K562 (cell line): Measurements from ENCODE around the gene SPAG16. TPM values are rescaled to one million over a fixed set of nuclear protein-coding genes. Genes with fewer than 3 reads are reported as not detected.

Experiments used
- ATAC-seq: fragments of 200-7000 bp; cut with Tn5 transposase; 3 replicates; pipeline ENCODE4 v1.9.1; 2020; ENCODE audit warnings: moderate library complexity
- BruUV-seq: library from RNA; stranded (reverse); fragments of 400-500 nt; replicated peaks from 2 replicates; lab custom pipeline; 2021; lab: Mats Ljungman, UMichigan
- CTCF ChIA-PET: fragments of 300-600 bp; formaldehyde crosslinking; extraction: SDS; loops from one replicate; lab custom pipeline; 2021; ENCODE audit warnings: low intra/inter-chr PET ratio; lab: Yijun Ruan, JAX
- POLR2A ChIA-PET: fragments of 300-600, 350-650 bp; sonication (Branson Sonifier 250); formaldehyde crosslinking; extraction: SDS; loops from one replicate; lab custom pipeline; 2021; ENCODE audit warnings: antibody characterized with exemption, inconsistent platforms; lab: Yijun Ruan, JAX
- DNase-seq, 4 experiments: peaks; one replicate each; pipeline versions ENCODE4 v3.0.0 to v3.0.0-alpha.2; 2011 to 2018; ENCODE audit warnings: low spot score in 3 of 4, mixed read lengths in 3 of 4; ENCODE audit errors: extremely low read depth in 1 of 4
- FAIRE-seq: peaks from 2 replicates; lab custom pipeline; 2011; peaks lifted over from hg19 to GRCh38; lab: Jason Lieb, UNC
- H2AFZ ChIP-seq: 2 replicates; pipeline ENCODE4 v1.6.0; 2011; ENCODE audit warnings: low read depth, low read length, control low read depth, inconsistent platforms
- H3K27ac ChIP-seq: fragments of 200-600 bp; 3 replicates; pipeline ENCODE4 v1.8.0; 2011; ENCODE audit warnings: low read depth, mild to moderate bottlenecking, control low read depth, inconsistent platforms, low read length, moderate library complexity, mixed read lengths; ENCODE audit errors: extremely low read depth
- H3K27me3 ChIP-seq, 2 experiments: fragments of 300-600 bp in 1 of 2; 2 replicates in 1 of 2; 3 replicates in 1 of 2; pipeline versions ENCODE4 v1.6.0 to v1.8.0; 2011; ENCODE audit warnings: inconsistent platforms in 2 of 2, low read length in 2 of 2, mild to moderate bottlenecking in 1 of 2, mixed read lengths in 1 of 2, moderate library complexity in 1 of 2; ENCODE audit not compliant: control insufficient read depth in 2 of 2, insufficient read depth in 2 of 2
- H3K36me3 ChIP-seq: fragments of 300-600 bp; 3 replicates; pipeline ENCODE4 v1.8.0; 2011; ENCODE audit warnings: mild to moderate bottlenecking, low read length, inconsistent platforms; ENCODE audit not compliant: control insufficient read depth, insufficient read depth
- H3K4me1 ChIP-seq, 2 experiments: fragments of 200-600 bp in 1 of 2; replicated peaks in 1 of 2; 2 replicates in 1 of 2; 3 replicates in 1 of 2; pipeline versions ENCODE4 v1.5.1 to v1.8.0; 2011; ENCODE audit warnings: inconsistent platforms in 2 of 2, low read length in 2 of 2, mild to moderate bottlenecking in 1 of 2, mixed read lengths in 1 of 2, moderate library complexity in 1 of 2; ENCODE audit not compliant: control insufficient read depth in 2 of 2, insufficient read depth in 2 of 2
- H3K4me2 ChIP-seq: 2 replicates; pipeline ENCODE4 v1.6.1; 2011; ENCODE audit warnings: low read length, control low read depth, inconsistent platforms, mixed read lengths; ENCODE audit not compliant: insufficient read depth
- H3K4me3 ChIP-seq: fragments of 200-600 bp; sonication (generic), shearing (Covaris generic); 2 replicates; pipeline ENCODE4 v1.5.1; 2016; ENCODE audit warnings: control low read depth, inconsistent platforms
- H3K79me2 ChIP-seq: fragments of 200-600 bp; 3 replicates; pipeline ENCODE4 v1.8.0; 2011; ENCODE audit warnings: low read length, inconsistent platforms; ENCODE audit not compliant: control insufficient read depth, insufficient read depth
- H3K9ac ChIP-seq, 2 experiments: 2 replicates each; pipeline versions ENCODE4 v1.6.0 to v1.6.1; 2011; ENCODE audit warnings: low read depth in 2 of 2, low read length in 2 of 2, control low read depth in 1 of 2, inconsistent platforms in 1 of 2, mild to moderate bottlenecking in 1 of 2, mixed read lengths in 1 of 2; ENCODE audit not compliant: insufficient read depth in 1 of 2
- H3K9me1 ChIP-seq: one replicate; pipeline ENCODE4 v1.6.0; 2011; ENCODE audit warnings: inconsistent platforms, mild to moderate bottlenecking, low read length, moderate library complexity; ENCODE audit not compliant: control insufficient read depth, insufficient read depth
- H3K9me3 ChIP-seq: replicated peaks from 2 replicates; pipeline ENCODE4 v1.5.1; 2011; ENCODE audit warnings: low read depth, low read length, inconsistent platforms; ENCODE audit not compliant: control insufficient read depth, insufficient read depth
- H4K20me1 ChIP-seq: replicated peaks from 2 replicates; pipeline ENCODE4 v1.6.1; 2011; ENCODE audit warnings: low read length, inconsistent platforms, mixed read lengths; ENCODE audit not compliant: control insufficient read depth, insufficient read depth
- CBFA2T3 ChIP-seq: fragments of 450-650 bp; IDR thresholded peaks from 2 replicates; pipeline ENCODE4 v1.6.1; 2017
- CTBP1 ChIP-seq: fragments of 450-650 bp; IDR thresholded peaks from 2 replicates; pipeline ENCODE4 v1.6.1; 2016; ENCODE audit warnings: borderline replicate concordance
- ELF1 ChIP-seq: fragments of 200-800 bp; sonication (Bioruptor generic); IDR thresholded peaks from 2 replicates; pipeline ENCODE4 v1.6.1; 2016; ENCODE audit warnings: missing genetic modification characterization, missing compliant biosample characterization
- ILF3 ChIP-seq: fragments of 450-650 bp; IDR thresholded peaks from 2 replicates; pipeline ENCODE4 v1.6.1; 2018; ENCODE audit warnings: antibody characterized with exemption, mild to moderate bottlenecking, moderate library complexity, borderline replicate concordance
- KLF10 ChIP-seq: fragments of 250-450 bp; sonication (Bioruptor Pico); IDR thresholded peaks from 2 replicates; pipeline ENCODE4 v1.6.1; 2021; ENCODE audit warnings: matching md5 sums
- PHB ChIP-seq: fragments of 250-450 bp; sonication (Bioruptor Pico); IDR thresholded peaks from 2 replicates; pipeline ENCODE4 v1.5.0; 2021
- POLR2G ChIP-seq: fragments of 200-400 bp; formaldehyde crosslinking; IDR thresholded peaks from 2 replicates; pipeline ENCODE4 v1.6.1; 2017; ENCODE audit warnings: low read depth, mild to moderate bottlenecking, antibody characterized with exemption, low read length, moderate library complexity
- RBM15 ChIP-seq: fragments of 200-400 bp; formaldehyde crosslinking; IDR thresholded peaks from 2 replicates; pipeline ENCODE4 v1.6.1; 2018; ENCODE audit warnings: mild to moderate bottlenecking, low read length, moderate library complexity; ENCODE audit not compliant: insufficient read depth
- RFX1 ChIP-seq: fragments of 450-650 bp; IDR thresholded peaks from 2 replicates; pipeline ENCODE4 v1.6.1; 2016; ENCODE audit warnings: mild to moderate bottlenecking, moderate library complexity
- SMARCA5 ChIP-seq: fragments of 450-650 bp; IDR thresholded peaks from 2 replicates; pipeline ENCODE4 v1.6.1; 2016
- STAG1 ChIP-seq: sonication (generic); formaldehyde crosslinking; IDR thresholded peaks from 2 replicates; pipeline ENCODE4 v1.5.0; 2020; ENCODE audit warnings: missing genetic modification reagents, borderline replicate concordance
- ZNF507 ChIP-seq: conservative IDR thresholded peaks from 2 replicates; pipeline ENCODE4 v1.6.1; 2017; ENCODE audit warnings: missing genetic modification characterization, missing compliant biosample characterization
- WGBS: fragments of 100-300 bp; shearing (Covaris generic); methylation state at CpG from one replicate; pipeline ENCODE4 v1.1.6; 2016; ENCODE audit warnings: low coverage, mixed read lengths; ENCODE audit not compliant: insufficient coverage; ENCODE audit errors: missing lambda C conversion rate; 5-methylcytosine and 5-hydroxymethylcytosine counted together
- in situ Hi-C: fragments of 300-500 bp; cut with MboI; formaldehyde crosslinking; loops from 4 replicates; pipeline ENCODE4 v1.15.0; 2018; ENCODE audit warnings: inconsistent platforms, mixed read lengths
- intact Hi-C: fragments of 100-400 bp; cut with micrococcal nuclease; formaldehyde crosslinking; loops from 2 replicates; pipeline ENCODE4 v1.14.2; 2022
- polyA plus RNA-seq, 8 experiments: library from polyadenylated mRNA; depleted of rRNA in 4 of 8; stranded (reverse) in 5 of 8; unstranded in 3 of 8; fragments of >200 nt; fragmentation: Nextera tagmentation in 2 of 8; fragmentation: Illumina TruSeq in 1 of 8; extraction: Ambion mirVana in 2 of 8; extraction: Trizol in 1 of 8; gene quantifications; 2 replicates each; pipeline versions ENCODE4 v1.2.1 to v1.2.3, GENCODE V29; 2011 to 2014; ENCODE audit warnings: inconsistent platforms in 1 of 8, missing spikeins in 1 of 8
- total RNA-seq, 7 experiments: library from RNA; depleted of rRNA in 6 of 7; stranded (reverse); fragments of >200 nt in 6 of 7; fragmentation: Illumina TruSeq in 2 of 7; extraction: Trizol in 2 of 7; gene quantifications; 2 replicates each; pipeline versions ENCODE4 v1.2.1 to v1.2.3, GENCODE V29; 2011 to 2021; ENCODE audit warnings: low replicate concordance in 1 of 7
- TF ChIP-seq, protein P1 (sequence below), 2 experiments: fragments of 450-650 bp in 1 of 2; IDR thresholded peaks; 2 replicates each; pipeline ENCODE4 v1.6.1; 2011 to 2017; ENCODE audit warnings: low read depth in 2 of 2, antibody characterized with exemption in 1 of 2, borderline replicate concordance in 1 of 2, low read length in 1 of 2, mild to moderate bottlenecking in 1 of 2, mixed read lengths in 1 of 2; ENCODE audit not compliant: control insufficient read depth in 1 of 2
- TF ChIP-seq, protein P2 (sequence below): fragments of 250-450 bp; sonication (Bioruptor Pico); IDR thresholded peaks from 2 replicates; pipeline ENCODE4 v1.5.0; 2022; ENCODE audit warnings: mild to moderate bottlenecking

SPAG16 gene
- total and polyA plus RNA-seq, 9 of the 15 experiments (the other 6 are each of a cell fraction or from before 2014, with no cell fraction given) = 0.98 to 5.9 (median 3.5) TPM

- TF ChIP-seq SMARCA5 (no peak), ILF3 (no peak), KLF10 (CRISPR knock-in tag) (no peak)
Measured at GRCh38 chr2:213669657-213670056, 385.4 kb downstream of the SPAG16 start (continued).

GRCh38 chr2:213678437-213679218 lies 394.4 kb downstream of the SPAG16 start:
- TF ChIP-seq POLR2G = no peak
- no peak for TF ChIP-seq CTBP1
- TF ChIP-seq RBM15 = no peak
- TF ChIP-seq, protein P1, sequence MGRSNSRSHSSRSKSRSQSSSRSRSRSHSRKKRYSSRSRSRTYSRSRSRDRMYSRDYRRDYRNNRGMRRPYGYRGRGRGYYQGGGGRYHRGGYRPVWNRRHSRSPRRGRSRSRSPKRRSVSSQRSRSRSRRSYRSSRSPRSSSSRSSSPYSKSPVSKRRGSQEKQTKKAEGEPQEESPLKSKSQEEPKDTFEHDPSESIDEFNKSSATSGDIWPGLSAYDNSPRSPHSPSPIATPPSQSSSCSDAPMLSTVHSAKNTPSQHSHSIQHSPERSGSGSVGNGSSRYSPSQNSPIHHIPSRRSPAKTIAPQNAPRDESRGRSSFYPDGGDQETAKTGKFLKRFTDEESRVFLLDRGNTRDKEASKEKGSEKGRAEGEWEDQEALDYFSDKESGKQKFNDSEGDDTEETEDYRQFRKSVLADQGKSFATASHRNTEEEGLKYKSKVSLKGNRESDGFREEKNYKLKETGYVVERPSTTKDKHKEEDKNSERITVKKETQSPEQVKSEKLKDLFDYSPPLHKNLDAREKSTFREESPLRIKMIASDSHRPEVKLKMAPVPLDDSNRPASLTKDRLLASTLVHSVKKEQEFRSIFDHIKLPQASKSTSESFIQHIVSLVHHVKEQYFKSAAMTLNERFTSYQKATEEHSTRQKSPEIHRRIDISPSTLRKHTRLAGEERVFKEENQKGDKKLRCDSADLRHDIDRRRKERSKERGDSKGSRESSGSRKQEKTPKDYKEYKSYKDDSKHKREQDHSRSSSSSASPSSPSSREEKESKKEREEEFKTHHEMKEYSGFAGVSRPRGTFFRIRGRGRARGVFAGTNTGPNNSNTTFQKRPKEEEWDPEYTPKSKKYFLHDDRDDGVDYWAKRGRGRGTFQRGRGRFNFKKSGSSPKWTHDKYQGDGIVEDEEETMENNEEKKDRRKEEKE (IDR thresholded peaks at IDR 0.05; ENCODE audit: borderline replicate concordance in 1 of 2, control insufficient read depth in 1 of 2, low read depth in 2 of 2, low read length in 1 of 2) = no peak
- TF ChIP-seq PHB = no peak
- no peak for TF ChIP-seq RFX1
- TF ChIP-seq ELF1 (tag) = no peak
- TF ChIP-seq, protein P2, sequence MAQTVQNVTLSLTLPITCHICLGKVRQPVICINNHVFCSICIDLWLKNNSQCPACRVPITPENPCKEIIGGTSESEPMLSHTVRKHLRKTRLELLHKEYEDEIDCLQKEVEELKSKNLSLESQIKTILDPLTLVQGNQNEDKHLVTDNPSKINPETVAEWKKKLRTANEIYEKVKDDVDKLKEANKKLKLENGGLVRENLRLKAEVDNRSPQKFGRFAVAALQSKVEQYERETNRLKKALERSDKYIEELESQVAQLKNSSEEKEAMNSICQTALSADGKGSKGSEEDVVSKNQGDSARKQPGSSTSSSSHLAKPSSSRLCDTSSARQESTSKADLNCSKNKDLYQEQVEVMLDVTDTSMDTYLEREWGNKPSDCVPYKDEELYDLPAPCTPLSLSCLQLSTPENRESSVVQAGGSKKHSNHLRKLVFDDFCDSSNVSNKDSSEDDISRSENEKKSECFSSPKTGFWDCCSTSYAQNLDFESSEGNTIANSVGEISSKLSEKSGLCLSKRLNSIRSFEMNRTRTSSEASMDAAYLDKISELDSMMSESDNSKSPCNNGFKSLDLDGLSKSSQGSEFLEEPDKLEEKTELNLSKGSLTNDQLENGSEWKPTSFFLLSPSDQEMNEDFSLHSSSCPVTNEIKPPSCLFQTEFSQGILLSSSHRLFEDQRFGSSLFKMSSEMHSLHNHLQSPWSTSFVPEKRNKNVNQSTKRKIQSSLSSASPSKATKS (CRISPR knock-in tag) = no peak
- no peak for TF ChIP-seq CBFA2T3
- no peak for TF ChIP-seq STAG1 (CRISPR knock-in tag)
- no peak for TF ChIP-seq ZNF507 (tag)
- POLR2A ChIA-PET = no interaction called here
- no peak for FAIRE-seq
- in situ Hi-C loops (no loop called here), intact Hi-C loops (no loop called here)
- Histone ChIP-seq H3K4me3 (no peak overlapping the region), H3K79me2 (no peaks in the 10 kb centered on the region), H3K9me3 (no peaks in the 10 kb centered on the region), H3K4me2 (no peak overlapping the region), H2AFZ (no peak overlapping the region), H3K4me1 (no peaks in the 10 kb centered on the region), H3K36me3 (no peaks in the 10 kb centered on the region), H3K27ac (no peak overlapping the region), H4K20me1 (no peaks in the 10 kb centered on the region), H3K27me3 (no peaks in the 10 kb centered on the region), H3K9ac (no peak overlapping the region), H3K9me1 (no peaks in the 10 kb centered on the region)
- CTCF ChIA-PET = no interaction called here
- BruUV-seq = no TSS peak
- WGBS = 0% methylated on average over 5 of the region's 6 CpGs
- no peak for DNase-seq
- no peak for ATAC-seq
